ENCODE results near the gene MTA3.

The MTA3 gene

GRCh38 chr2:42784204-42784880 is 215.9 kb downstream of the MTA3 start:
- DNase-seq (ENCODE audit: low read depth) = no peak
- TF ChIP-seq CTCF (conservative IDR thresholded peaks at IDR 0.05; ENCODE audit: control insufficient read depth, insufficient read depth, low read depth, low read length) = no peak
- H3K4me3 ChIP-seq (ENCODE audit: control insufficient read depth, low read depth, low read length) = no peak overlapping the region

DNA sequence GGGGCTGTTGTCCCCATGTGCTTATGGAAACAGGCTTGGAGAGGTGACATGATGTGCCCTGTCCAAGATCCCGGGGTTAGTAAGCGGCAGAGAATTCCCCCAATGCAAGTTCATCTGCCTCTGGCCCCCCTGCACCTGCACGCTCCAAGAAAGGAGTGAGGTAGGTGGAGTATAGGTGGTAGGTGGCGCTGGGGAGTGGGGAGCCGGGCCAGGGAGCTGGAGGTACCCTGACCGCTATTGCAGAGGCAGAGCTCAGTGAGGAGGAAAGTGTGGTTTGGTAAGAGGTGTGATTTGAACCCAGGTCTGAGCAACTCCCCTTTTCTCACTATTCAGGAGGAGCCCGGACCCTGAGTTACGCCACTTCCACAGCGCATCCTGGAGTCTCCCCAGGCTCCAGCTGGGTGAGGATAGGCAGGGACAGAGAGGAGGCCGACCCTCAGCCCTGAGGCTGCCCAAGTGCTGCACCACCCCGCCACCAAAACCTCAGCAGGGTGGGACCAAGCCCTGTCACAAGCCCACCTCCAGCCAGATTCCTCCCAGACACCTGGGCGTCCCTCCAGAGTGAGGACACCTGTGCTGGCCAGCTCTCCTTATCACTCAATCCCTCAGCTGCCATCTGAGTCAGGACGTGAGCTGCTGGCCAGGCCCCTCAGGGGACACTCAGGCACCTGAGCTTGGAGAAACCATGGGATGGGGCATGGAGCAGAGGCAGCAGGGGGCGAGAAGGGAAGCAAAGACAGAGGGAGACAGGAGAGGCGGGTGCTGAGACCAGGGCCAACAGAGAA is 218.3 kb downstream of the MTA3 start:
- no peak overlapping the region for H3K4me3 ChIP-seq (ENCODE audit: control insufficient read depth, low read depth, low read length)
- no peak for DNase-seq (ENCODE audit: low read depth)
- no peak for TF ChIP-seq CTCF (conservative IDR thresholded peaks at IDR 0.05; ENCODE audit: control insufficient read depth, insufficient read depth, low read depth, low read length)

DNA sequence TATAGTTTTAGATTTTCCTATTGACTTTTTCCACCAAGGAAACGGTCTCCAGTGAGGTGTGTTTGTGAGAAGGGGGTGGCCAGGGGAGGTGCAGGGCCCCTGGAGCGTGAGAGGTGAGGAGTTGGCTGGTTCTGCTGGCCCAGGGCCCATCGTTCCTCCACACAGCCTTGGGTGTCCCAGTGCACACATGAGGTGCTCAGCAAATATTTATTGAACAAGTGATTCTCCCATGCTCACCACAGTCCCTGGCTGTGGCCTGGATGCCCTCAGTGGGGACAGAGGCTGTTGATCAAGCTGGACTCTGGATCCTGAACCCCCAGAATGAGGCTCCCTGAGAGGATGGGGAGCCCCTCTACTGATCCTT is 219.0 kb downstream of the MTA3 start:
- H3K4me3 ChIP-seq (ENCODE audit: control insufficient read depth, low read depth, low read length) = no peak overlapping the region
- no peak for DNase-seq (ENCODE audit: low read depth)
- no peak for TF ChIP-seq CTCF (conservative IDR thresholded peaks at IDR 0.05; ENCODE audit: control insufficient read depth, insufficient read depth, low read depth, low read length)

GRCh38 chr2:42787788-42788477 is 219.5 kb downstream of the MTA3 start:
- no peak for DNase-seq (ENCODE audit: low read depth)
- no peak overlapping the region for H3K4me3 ChIP-seq (ENCODE audit: control insufficient read depth, low read depth, low read length)
- no peak for TF ChIP-seq CTCF (conservative IDR thresholded peaks at IDR 0.05; ENCODE audit: control insufficient read depth, insufficient read depth, low read depth, low read length)

DNA sequence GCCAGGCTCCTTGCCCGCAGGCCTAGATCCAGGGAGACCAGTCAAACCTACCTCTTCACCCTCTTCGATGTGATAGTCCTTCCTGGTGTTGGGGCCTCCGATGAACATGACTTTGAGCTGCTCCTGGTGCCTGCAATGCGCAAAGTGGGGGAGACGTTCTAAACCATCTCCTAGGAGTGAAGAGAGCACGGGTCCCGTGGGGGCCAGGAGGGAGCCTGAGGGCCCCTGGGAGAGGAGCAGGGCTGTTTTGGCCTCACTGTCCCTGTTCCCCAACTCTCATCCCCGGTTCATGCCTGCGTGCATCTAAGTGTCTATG is 220.0 kb downstream of the MTA3 start:
- H3K4me3 ChIP-seq (ENCODE audit: control insufficient read depth, low read depth, low read length) = no peak overlapping the region
- no peak for TF ChIP-seq CTCF (conservative IDR thresholded peaks at IDR 0.05; ENCODE audit: control insufficient read depth, insufficient read depth, low read depth, low read length)
- no peak for DNase-seq (ENCODE audit: low read depth)

DNA sequence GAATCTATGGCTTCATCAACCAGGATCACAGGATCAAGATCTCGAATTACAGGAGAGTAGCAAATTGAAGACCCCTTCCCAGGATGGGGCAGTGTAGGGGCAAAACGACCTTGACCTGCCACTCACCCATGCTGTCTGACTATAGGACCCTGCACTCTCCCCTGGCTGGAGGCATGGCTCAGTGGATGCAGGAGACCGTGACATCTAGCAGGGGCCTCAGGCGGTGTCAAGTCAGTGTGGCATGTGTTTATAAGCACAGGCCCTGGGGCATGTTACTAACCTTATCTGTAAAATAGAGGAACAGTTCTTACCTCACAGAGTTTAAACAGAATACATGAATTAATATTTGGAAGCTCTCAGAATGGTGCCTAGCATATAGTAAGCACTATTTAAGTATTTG is 220.4 kb downstream of the MTA3 start:
- H3K4me3 ChIP-seq (ENCODE audit: control insufficient read depth, low read depth, low read length) = no peak overlapping the region
- DNase-seq (ENCODE audit: low read depth) = no peak
- no peak for TF ChIP-seq CTCF (conservative IDR thresholded peaks at IDR 0.05; ENCODE audit: control insufficient read depth, insufficient read depth, low read depth, low read length)
